ENCODE data around the gene FAM186B.

- no peak for TF ChIP-seq POLR2A (IDR thresholded peaks at IDR 0.05)
- TF ChIP-seq, protein P1, sequence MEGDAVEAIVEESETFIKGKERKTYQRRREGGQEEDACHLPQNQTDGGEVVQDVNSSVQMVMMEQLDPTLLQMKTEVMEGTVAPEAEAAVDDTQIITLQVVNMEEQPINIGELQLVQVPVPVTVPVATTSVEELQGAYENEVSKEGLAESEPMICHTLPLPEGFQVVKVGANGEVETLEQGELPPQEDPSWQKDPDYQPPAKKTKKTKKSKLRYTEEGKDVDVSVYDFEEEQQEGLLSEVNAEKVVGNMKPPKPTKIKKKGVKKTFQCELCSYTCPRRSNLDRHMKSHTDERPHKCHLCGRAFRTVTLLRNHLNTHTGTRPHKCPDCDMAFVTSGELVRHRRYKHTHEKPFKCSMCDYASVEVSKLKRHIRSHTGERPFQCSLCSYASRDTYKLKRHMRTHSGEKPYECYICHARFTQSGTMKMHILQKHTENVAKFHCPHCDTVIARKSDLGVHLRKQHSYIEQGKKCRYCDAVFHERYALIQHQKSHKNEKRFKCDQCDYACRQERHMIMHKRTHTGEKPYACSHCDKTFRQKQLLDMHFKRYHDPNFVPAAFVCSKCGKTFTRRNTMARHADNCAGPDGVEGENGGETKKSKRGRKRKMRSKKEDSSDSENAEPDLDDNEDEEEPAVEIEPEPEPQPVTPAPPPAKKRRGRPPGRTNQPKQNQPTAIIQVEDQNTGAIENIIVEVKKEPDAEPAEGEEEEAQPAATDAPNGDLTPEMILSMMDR (IDR thresholded peaks at IDR 0.05), result no peak
- TF ChIP-seq EP300 (IDR thresholded peaks at IDR 0.05), result no peak
Observed at GRCh38 chr12:49545815-49546214, 59.6 kb downstream of the FAM186B start.
